Stimulated activated CD4-positive, alpha-beta T cell treated with anti-CD3 and anti-CD28 coated beads, Interleukin-1b, Interleukin-23, amount 100 ng/mL, for 4 hours (primary cell): ENCODE measurements around the gene NGEF.
A peak's percentile ranks its signal among the peaks of the same experiment; 100 is the strongest.
"Not testable (repeated sequence)": the region's sequence is repeated elsewhere in the genome, so short reads cannot be mapped to it uniquely, and the experiment has no call there.

Experiments
- DNase-seq, 2 donors: peaks; one replicate each; pipeline ENCODE4 v3.0.0-alpha.2; 2020; ENCODE audit warnings: low read depth in 2 of 2

Gene NGEF

DNA sequence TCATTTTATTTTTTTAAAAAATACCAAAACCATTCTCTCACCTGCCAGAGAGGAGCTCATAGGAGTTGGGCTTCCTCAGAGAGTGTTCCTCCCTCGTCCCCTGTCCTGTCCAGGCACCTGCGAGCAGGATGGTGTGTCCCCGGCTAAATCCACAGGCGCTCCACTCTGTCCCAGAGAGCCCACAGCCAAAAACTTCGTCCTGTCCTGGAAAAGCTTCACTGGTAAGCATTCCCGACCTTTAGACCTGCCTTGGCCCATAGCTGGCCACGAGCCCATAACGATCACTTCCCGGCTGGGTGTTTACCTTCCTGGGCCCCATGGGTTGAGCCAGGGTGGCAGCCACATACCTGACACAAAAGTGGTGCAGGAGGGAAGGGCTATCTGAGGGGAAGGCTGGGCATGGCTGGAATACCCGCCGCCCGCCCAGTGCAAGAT, at the start of gene NGEF:
Gene NGEF, minus strand, starts transcription at position 230 of the 435 bp plus-strand sequence. CDS start 38,366 bp downstream, outside the sequence.
- DNase-seq, result no peak

- DNase-seq, result no peak
These were observed 49.4 kb upstream of the NGEF start for GRCh38 chr2:233062451-233062850.

DNA sequence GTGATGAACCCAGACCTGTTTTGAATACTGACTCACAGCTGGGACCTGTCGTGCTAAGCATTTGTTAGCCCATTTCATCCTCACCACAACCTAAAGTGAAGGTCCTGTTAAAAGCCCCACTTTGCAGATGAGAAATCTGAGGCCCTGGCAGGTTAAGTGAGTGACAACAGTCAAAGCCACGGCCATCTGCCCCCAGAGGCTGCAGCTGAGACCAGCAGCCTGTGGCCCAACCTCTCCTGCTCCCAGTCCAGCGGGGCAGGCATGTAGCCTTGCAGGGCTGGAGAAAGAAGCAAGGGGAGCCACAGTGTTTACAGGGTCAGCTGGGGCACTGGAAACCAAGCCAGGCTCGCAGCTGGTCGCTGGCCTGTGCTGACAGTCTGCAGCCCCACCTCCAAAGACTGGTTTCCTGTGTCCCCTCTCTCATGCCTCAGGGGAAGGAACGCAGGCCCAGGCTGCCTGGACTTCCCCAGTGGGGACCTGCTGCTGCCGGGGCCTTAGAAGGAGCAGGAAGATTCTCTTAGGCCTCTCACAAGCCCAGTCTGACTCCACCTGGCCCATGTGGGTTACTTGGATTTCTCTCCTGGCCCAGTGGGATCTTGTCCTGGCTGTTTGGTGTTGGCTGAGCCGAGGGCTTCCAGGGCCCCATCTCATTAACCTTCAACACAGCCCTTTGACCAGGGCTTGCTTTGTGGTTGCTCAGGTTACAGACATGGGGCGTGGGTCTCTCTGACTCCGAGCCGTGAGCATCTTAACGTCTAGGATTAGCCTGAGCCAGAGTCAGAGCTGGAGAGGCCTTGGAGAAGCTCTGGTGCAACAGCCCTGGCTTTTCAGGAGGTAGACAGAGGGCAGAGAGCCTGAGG, 48.8 kb upstream of the NGEF start:
- no peak for DNase-seq

DNA sequence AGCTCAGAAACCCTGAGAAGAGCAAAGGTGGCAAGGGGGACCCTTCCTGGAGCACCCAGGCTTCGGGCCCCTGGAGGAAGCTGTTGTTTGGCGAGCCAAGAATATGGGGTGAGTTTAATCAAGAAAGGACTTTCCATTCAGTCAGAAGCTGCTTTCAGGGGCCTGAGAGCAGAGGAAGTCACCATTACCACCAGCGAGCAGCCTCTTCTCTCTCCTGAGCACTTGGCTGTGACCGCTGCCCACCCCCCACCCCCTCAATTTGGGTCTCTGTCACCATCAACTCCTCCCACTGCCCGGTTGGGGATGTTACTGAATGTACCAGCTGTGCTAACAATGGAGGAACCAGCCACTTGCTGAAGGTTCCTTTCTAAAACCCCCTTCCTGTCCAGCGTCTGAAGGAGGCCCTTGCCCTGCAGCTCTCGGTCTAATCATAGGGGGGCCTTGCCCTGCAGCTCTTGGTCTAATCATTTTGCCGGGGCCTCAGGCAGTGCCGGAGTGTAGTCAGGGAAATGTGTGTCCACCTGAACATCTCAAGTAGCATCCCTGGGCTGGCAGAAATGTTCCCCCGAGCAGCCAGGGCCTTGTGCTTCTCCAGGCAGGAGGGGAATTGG, 48.0 kb upstream of the NGEF start:
- DNase-seq, result no peak

- DNase-seq, result no peak
These were observed 47.5 kb upstream of the NGEF start for GRCh38 chr2:233060501-233060979.

- peak; percentile 49 to 50 for DNase-seq
These were observed 46.9 kb upstream of the NGEF start, which contains the start of gene INPP5D for GRCh38 chr2:233059797-233060500. INPP5D (plus strand) TSS chr2:233060342; CDS start chr2:233060479, 137 bp downstream.

DNA sequence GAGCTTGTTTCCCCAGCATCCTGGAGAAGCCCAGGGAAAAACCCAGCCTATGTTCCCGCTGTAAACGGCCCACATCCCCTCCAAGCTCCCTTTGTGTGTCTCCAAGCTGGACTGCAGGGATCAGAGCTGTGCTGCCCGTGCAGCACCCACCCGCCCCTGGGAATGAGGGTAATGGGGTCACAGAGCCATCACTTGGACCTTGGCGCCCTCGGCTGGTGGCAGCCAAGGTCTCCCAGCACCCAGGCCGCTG, 46.4 kb upstream of the NGEF start:
- no peak for DNase-seq

- DNase-seq, result no peak
These were observed 45.9 kb upstream of the NGEF start for GRCh38 chr2:233058717-233059546.

- no peak for DNase-seq
These were observed 44.0 kb upstream of the NGEF start for GRCh38 chr2:233056961-233057605.

- no peak for DNase-seq
These were observed 42.3 kb upstream of the NGEF start for GRCh38 chr2:233055362-233055761.

DNA sequence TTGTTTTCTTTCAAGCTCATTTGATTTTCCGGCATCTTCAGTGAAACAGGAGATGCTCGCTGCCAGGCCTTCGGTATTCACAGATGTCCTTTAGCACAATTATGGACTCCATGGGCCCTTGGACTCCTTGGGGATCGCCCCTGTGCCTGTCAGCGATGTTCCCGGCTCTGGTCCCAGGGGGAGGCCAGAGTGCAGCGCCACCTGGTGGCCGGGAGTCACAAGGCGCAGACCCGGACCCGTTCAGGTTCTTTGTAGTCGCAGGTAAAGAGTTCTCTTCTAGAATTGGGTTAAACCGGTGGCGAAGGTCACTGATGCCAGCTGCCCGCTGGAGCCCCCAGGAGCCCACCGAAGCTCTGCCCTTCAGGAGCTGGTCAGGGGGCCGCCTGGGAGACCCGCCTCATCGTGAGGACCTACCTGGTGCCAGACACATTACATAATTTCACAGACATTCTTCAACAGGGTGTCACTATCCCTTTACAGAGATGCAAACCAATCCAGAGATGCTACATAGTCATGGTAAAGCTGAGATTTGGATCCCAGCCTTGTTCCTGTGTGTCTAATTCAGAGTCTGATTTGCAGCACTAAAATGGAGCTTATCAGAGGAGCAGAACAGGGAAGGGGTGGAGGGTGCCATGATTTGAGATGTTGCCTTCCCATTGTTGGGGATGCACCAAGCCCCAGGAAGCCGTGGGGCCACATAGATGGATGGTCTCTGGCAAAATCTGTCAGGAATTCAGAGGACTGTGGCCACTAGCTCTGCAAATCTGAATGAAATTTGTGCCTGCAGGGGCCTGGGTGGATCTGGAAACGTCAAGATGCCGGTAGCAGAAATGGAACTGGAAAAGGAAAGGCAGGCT, 41.1 kb upstream of the NGEF start:
- peak; percentile 72 to 78 for DNase-seq

DNA sequence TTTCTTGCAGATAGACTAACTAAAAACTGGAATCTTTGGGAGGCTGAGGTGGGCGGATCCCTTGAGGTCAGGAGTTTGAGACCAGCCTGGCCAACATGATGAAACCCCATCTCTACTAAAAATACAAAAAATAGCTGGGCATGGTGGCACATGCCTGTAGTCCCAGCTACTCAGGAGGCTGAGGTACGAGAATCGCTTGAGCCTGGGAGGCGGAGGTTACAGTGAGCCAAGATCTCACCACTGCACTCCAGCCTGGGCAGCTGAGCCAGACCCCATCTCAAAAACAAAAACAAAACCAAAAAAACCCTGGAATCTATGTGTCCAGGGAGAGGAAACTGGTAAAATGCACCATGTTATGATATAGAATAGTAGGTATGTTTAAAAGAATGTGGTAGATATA, 39.5 kb upstream of the NGEF start:
- DNase-seq, result not testable (repeated sequence)

GRCh38 chr2:233051241-233052149, 38.4 kb upstream of the NGEF start:
- no peak for DNase-seq

GRCh38 chr2:233049194-233049761, 36.2 kb upstream of the NGEF start:
- no peak for DNase-seq

GRCh38 chr2:233048569-233049193, 35.6 kb upstream of the NGEF start:
- no peak for DNase-seq

- no peak for DNase-seq
These were observed 34.6 kb upstream of the NGEF start for GRCh38 chr2:233047667-233048066.

- no peak for DNase-seq
These were observed 34.1 kb upstream of the NGEF start for GRCh38 chr2:233047206-233047605.

- DNase-seq, result no peak
These were observed 32.0 kb upstream of the NGEF start for GRCh38 chr2:233044974-233045605.
